Measurements from ENCODE around the gene DLG2.

DLG2 gene

GRCh38 chr11:84607975-84608836, 1018.9 kb downstream of the DLG2 start:
- in situ Hi-C loops (cut with MboI; ENCODE audit: low sequenced_read_pairs, unreplicated experiment): no loop called here
- no peak for DNase-seq (ENCODE audit: low spot score)
- TF ChIP-seq, protein P1, sequence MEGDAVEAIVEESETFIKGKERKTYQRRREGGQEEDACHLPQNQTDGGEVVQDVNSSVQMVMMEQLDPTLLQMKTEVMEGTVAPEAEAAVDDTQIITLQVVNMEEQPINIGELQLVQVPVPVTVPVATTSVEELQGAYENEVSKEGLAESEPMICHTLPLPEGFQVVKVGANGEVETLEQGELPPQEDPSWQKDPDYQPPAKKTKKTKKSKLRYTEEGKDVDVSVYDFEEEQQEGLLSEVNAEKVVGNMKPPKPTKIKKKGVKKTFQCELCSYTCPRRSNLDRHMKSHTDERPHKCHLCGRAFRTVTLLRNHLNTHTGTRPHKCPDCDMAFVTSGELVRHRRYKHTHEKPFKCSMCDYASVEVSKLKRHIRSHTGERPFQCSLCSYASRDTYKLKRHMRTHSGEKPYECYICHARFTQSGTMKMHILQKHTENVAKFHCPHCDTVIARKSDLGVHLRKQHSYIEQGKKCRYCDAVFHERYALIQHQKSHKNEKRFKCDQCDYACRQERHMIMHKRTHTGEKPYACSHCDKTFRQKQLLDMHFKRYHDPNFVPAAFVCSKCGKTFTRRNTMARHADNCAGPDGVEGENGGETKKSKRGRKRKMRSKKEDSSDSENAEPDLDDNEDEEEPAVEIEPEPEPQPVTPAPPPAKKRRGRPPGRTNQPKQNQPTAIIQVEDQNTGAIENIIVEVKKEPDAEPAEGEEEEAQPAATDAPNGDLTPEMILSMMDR (IDR thresholded peaks at IDR 0.05; ENCODE audit: borderline replicate concordance, control extremely low read depth, extremely low read depth, insufficient read depth, missing control alignments): no peak

DNA sequence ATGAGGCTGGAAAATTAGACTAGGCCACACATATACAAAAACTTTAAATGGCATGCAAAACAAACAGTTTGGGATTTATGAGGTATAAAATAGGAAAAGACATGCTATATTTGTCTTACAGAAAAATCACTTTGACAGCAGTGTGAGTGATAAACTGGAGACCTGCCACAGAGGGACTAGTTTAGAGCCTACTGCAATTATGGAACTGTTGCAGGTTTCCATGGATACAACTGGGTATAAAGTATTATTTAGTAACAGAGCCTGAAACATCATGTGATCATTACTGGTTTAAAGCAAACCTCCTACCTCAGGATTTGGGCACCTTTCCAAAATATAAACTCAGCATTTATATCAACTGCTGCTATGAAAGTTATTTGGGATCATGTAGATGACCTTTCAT, 1032.5 kb downstream of the DLG2 start:
- no peak for DNase-seq (ENCODE audit: low spot score)
- TF ChIP-seq, protein P1 (IDR thresholded peaks at IDR 0.05; ENCODE audit: borderline replicate concordance, control extremely low read depth, extremely low read depth, insufficient read depth, missing control alignments): no peak
- in situ Hi-C loops (cut with MboI; ENCODE audit: low sequenced_read_pairs, unreplicated experiment): no loop called here

GRCh38 chr11:84590106-84590505, 1037.0 kb downstream of the DLG2 start:
- DNase-seq (ENCODE audit: low spot score): no peak
- TF ChIP-seq, protein P1 (IDR thresholded peaks at IDR 0.05; ENCODE audit: borderline replicate concordance, control extremely low read depth, extremely low read depth, insufficient read depth, missing control alignments): no peak
- in situ Hi-C loops (cut with MboI; ENCODE audit: low sequenced_read_pairs, unreplicated experiment): no loop called here

GRCh38 chr11:84588131-84588829, 1038.9 kb downstream of the DLG2 start:
- in situ Hi-C loops (cut with MboI; ENCODE audit: low sequenced_read_pairs, unreplicated experiment): no loop called here
- DNase-seq (ENCODE audit: low spot score): no peak
- TF ChIP-seq, protein P1 (IDR thresholded peaks at IDR 0.05; ENCODE audit: borderline replicate concordance, control extremely low read depth, extremely low read depth, insufficient read depth, missing control alignments): no peak

DNA sequence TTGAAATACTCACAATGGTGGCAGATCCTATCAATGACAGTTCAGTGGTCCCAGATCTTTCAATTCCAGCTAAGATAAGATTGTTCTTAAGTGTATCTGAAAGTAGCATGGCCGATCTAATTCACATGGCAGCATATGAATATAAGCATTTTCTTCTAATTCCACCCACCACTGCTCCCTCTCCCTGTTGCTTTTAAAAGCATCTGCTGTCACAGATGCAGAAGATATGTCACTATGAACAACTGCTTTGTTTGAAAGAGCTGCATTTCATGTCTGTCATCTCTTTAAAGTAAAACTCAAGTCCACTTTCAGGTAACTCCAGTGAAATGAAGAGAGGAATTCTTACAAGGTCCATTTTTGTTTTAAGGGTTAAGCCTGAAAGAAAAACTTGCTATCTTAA, 1044.0 kb downstream of the DLG2 start:
- TF ChIP-seq, protein P1 (IDR thresholded peaks at IDR 0.05; ENCODE audit: borderline replicate concordance, control extremely low read depth, extremely low read depth, insufficient read depth, missing control alignments): no peak
- in situ Hi-C loops (cut with MboI; ENCODE audit: low sequenced_read_pairs, unreplicated experiment): no loop called here
- DNase-seq (ENCODE audit: low spot score): no peak

DNA sequence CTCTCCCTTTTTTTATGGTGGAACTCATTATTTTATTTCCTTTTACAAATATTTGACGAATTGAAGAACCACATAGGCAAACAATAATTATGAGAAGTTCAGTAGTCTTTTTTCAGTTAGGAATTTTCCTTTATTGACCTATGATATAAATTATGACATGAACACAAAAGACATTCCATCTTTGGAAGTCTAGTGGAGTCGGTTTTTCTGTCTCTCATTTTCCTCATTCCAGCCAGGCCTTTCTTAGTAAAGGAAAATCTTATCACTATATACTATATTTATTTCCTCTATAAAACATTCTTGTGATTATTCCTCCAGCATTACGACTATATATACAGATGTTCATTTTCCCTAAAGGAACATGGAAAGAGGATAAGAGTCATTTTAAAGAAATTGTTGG, 1046.1 kb downstream of the DLG2 start:
- TF ChIP-seq, protein P1 (IDR thresholded peaks at IDR 0.05; ENCODE audit: borderline replicate concordance, control extremely low read depth, extremely low read depth, insufficient read depth, missing control alignments): no peak
- DNase-seq (ENCODE audit: low spot score): no peak
- in situ Hi-C loops (cut with MboI; ENCODE audit: low sequenced_read_pairs, unreplicated experiment): no loop called here
